Amniotic stem cell (primary cell): ENCODE data around the gene LYG2.
"Not testable (repeated sequence)": the region's sequence is repeated elsewhere in the genome, so short reads cannot be mapped to it uniquely, and the experiment has no call there.

Source experiments
- DNase-seq: peaks from one replicate; lab custom pipeline; 2025; lab: John Stamatoyannopoulos, UW

The LYG2 gene

GRCh38 chr2:99200076-99200800, 55.2 kb downstream of the LYG2 start:
- no peak for DNase-seq

- no peak for DNase-seq
These were observed 57.2 kb downstream of the LYG2 start for GRCh38 chr2:99198103-99198841.

- not testable (repeated sequence) for DNase-seq
These were observed 63.1 kb downstream of the LYG2 start for GRCh38 chr2:99192364-99192763.
